Measurements from ENCODE around the gene KCTD20. TPM values are rescaled to one million over a fixed set of nuclear protein-coding genes. Genes with fewer than 3 reads are reported as not detected.
A peak's percentile ranks its signal among the peaks of the same experiment; 100 is the strongest.
"Not testable (repeated sequence)": the region's sequence is repeated elsewhere in the genome, so short reads cannot be mapped to it uniquely, and the experiment has no call there.

KCTD20 gene
- total RNA-seq (2014; rRNA removed): 46.1 and 47.5 TPM in 2 replicates
- 28.3 TPM for polyA plus RNA-seq (2012)

- DNase-seq (ENCODE audit: low read depth): peak; percentile 84
Observed at GRCh38 chr6:36442671-36443470, at the start of gene KCTD20, which contains the start of gene PXT1. Gene KCTD20, plus strand, starts transcription at chr6:36443000. Its CDS starts 27,098 bp downstream, at chr6:36470098. Gene PXT1, minus strand, starts transcription at chr6:36442854. Its CDS starts 16,772 bp downstream, at chr6:36426082.

GRCh38 chr6:36399970-36400369 lies 42.8 kb upstream of the KCTD20 start:
- DNase-seq (ENCODE audit: low read depth): no peak

GRCh38 chr6:36402481-36402880 lies 40.3 kb upstream of the KCTD20 start:
- DNase-seq (ENCODE audit: low read depth): no peak

GRCh38 chr6:36404164-36404563 lies 38.6 kb upstream of the KCTD20 start:
- no peak for DNase-seq (ENCODE audit: low read depth)

- DNase-seq (ENCODE audit: low read depth): not testable (repeated sequence)
Observed at GRCh38 chr6:36409718-36410117, 33.1 kb upstream of the KCTD20 start.

- no peak for DNase-seq (ENCODE audit: low read depth)
Observed at GRCh38 chr6:36413489-36414480, 29.0 kb upstream of the KCTD20 start.

GRCh38 chr6:36414481-36414880 lies 28.3 kb upstream of the KCTD20 start:
- no peak for DNase-seq (ENCODE audit: low read depth)

GRCh38 chr6:36418558-36418957 lies 24.2 kb upstream of the KCTD20 start:
- DNase-seq (ENCODE audit: low read depth): no peak

GRCh38 chr6:36419310-36419709 lies 23.5 kb upstream of the KCTD20 start:
- no peak for DNase-seq (ENCODE audit: low read depth)

GRCh38 chr6:36422714-36423100 lies 20.1 kb upstream of the KCTD20 start:
- DNase-seq (ENCODE audit: low read depth): no peak

- DNase-seq (ENCODE audit: low read depth): peak; percentile 98
Observed at GRCh38 chr6:36423101-36423824, 19.5 kb upstream of the KCTD20 start.

- no peak for DNase-seq (ENCODE audit: low read depth)
Observed at GRCh38 chr6:36426622-36427021, 16.2 kb upstream of the KCTD20 start.

GRCh38 chr6:36428911-36429310 lies 13.9 kb upstream of the KCTD20 start:
- no peak for DNase-seq (ENCODE audit: low read depth)

- no peak for DNase-seq (ENCODE audit: low read depth)
Observed at GRCh38 chr6:36430351-36430750, 12.4 kb upstream of the KCTD20 start.

GRCh38 chr6:36431197-36431596 lies 11.6 kb upstream of the KCTD20 start:
- no peak for DNase-seq (ENCODE audit: low read depth)

GRCh38 chr6:36432151-36432671 lies 10.6 kb upstream of the KCTD20 start:
- peak; percentile 46 for DNase-seq (ENCODE audit: low read depth)

GRCh38 chr6:36436466-36436865 lies 6.3 kb upstream of the KCTD20 start:
- no peak for DNase-seq (ENCODE audit: low read depth)

- DNase-seq (ENCODE audit: low read depth): peak; percentile 97
Observed at GRCh38 chr6:36441307-36441894, 1.4 kb upstream of the KCTD20 start.

GRCh38 chr6:36442103-36442670 lies 613 bp upstream of the KCTD20 start:
- DNase-seq (ENCODE audit: low read depth): no peak
